ENCODE measurements around the gene DPY19L2.
"Not testable (repeated sequence)": the region's sequence is repeated elsewhere in the genome, so short reads cannot be mapped to it uniquely, and the experiment has no call there.

The DPY19L2 gene

GRCh38 chr12:63529641-63530040 is 138.7 kb downstream of the DPY19L2 start:
- not testable (repeated sequence) for DNase-seq (ENCODE audit: low read depth)

DNA sequence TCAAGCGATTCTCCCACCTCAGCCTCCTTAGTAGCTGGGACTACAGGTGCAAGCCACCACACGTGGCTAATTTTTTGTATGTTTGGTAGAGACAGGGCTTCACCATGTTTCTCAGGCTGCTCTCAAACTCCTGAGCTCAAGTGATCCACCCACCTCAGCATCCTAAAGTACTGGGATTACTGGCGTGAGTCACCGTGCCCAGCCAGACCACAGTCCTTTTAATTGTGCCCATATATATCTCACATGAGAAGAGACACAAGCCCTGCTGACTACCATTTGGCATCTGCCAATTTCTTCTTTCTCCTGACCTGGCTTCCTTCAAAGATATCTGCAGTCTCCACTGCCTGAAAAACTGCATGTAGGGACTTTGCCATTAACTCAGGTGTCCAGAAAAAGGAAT is 142.5 kb downstream of the DPY19L2 start:
- DNase-seq (ENCODE audit: low read depth): no peak

GRCh38 chr12:63521706-63522105 is 146.6 kb downstream of the DPY19L2 start:
- no peak for DNase-seq (ENCODE audit: low read depth)
